ENCODE measurements around the gene EXOC6B.

EXOC6B gene

GRCh38 chr2:72722492-72723070 is 103.3 kb downstream of the EXOC6B start:
- Histone ChIP-seq H3K36me3 (ENCODE audit: control insufficient read depth, insufficient read depth, low read length) (peaks cover 5% of the 10 kb centered on the region), H3K4me3 (ENCODE audit: insufficient read depth, low read depth, low read length, poor library complexity, severe bottlenecking) (no peak overlapping the region), H3K27me3 (replicated peaks; ENCODE audit: control insufficient read depth, insufficient read depth, low read length, poor library complexity, severe bottlenecking) (no peaks in the 10 kb centered on the region), H3K9me3 (ENCODE audit: control insufficient read depth, low read length) (no peaks in the 10 kb centered on the region), H3K27ac (ENCODE audit: insufficient read depth, low read length, poor library complexity, severe bottlenecking) (no peak overlapping the region), H3K4me1 (ENCODE audit: control insufficient read depth, insufficient read depth, low read length, poor library complexity, severe bottlenecking) (no peaks in the 10 kb centered on the region)
- DNase-seq: no peak

- peaks cover 12% of the 10 kb centered on the region for H3K36me3 ChIP-seq (ENCODE audit: control insufficient read depth, insufficient read depth, low read length)
- DNase-seq: no peak
- H3K4me3 ChIP-seq (ENCODE audit: insufficient read depth, low read depth, low read length, poor library complexity, severe bottlenecking): no peak overlapping the region
- no peak overlapping the region for H3K27ac ChIP-seq (ENCODE audit: insufficient read depth, low read length, poor library complexity, severe bottlenecking)
- no peaks in the 10 kb centered on the region for H3K9me3 ChIP-seq (ENCODE audit: control insufficient read depth, low read length)
- no peaks in the 10 kb centered on the region for H3K4me1 ChIP-seq (ENCODE audit: control insufficient read depth, insufficient read depth, low read length, poor library complexity, severe bottlenecking)
- no peaks in the 10 kb centered on the region for H3K27me3 ChIP-seq (replicated peaks; ENCODE audit: control insufficient read depth, insufficient read depth, low read length, poor library complexity, severe bottlenecking)
These were observed 106.4 kb downstream of the EXOC6B start for GRCh38 chr2:72719416-72719815.

- Histone ChIP-seq H3K4me1 (ENCODE audit: control insufficient read depth, insufficient read depth, low read length, poor library complexity, severe bottlenecking) (no peaks in the 10 kb centered on the region), H3K4me3 (ENCODE audit: insufficient read depth, low read depth, low read length, poor library complexity, severe bottlenecking) (no peak overlapping the region), H3K27ac (ENCODE audit: insufficient read depth, low read length, poor library complexity, severe bottlenecking) (no peak overlapping the region), H3K27me3 (replicated peaks; ENCODE audit: control insufficient read depth, insufficient read depth, low read length, poor library complexity, severe bottlenecking) (no peaks in the 10 kb centered on the region), H3K9me3 (ENCODE audit: control insufficient read depth, low read length) (no peaks in the 10 kb centered on the region), H3K36me3 (ENCODE audit: control insufficient read depth, insufficient read depth, low read length) (peaks cover 12% of the 10 kb centered on the region)
- DNase-seq: no peak
These were observed 107.0 kb downstream of the EXOC6B start for GRCh38 chr2:72718876-72719275.

GRCh38 chr2:72716601-72717000 is 109.2 kb downstream of the EXOC6B start:
- DNase-seq: no peak
- Histone ChIP-seq H3K27ac (ENCODE audit: insufficient read depth, low read length, poor library complexity, severe bottlenecking) (no peak overlapping the region), H3K4me1 (ENCODE audit: control insufficient read depth, insufficient read depth, low read length, poor library complexity, severe bottlenecking) (no peaks in the 10 kb centered on the region), H3K4me3 (ENCODE audit: insufficient read depth, low read depth, low read length, poor library complexity, severe bottlenecking) (no peak overlapping the region), H3K27me3 (replicated peaks; ENCODE audit: control insufficient read depth, insufficient read depth, low read length, poor library complexity, severe bottlenecking) (no peaks in the 10 kb centered on the region), H3K36me3 (ENCODE audit: control insufficient read depth, insufficient read depth, low read length) (peaks cover 12% of the 10 kb centered on the region), H3K9me3 (ENCODE audit: control insufficient read depth, low read length) (no peaks in the 10 kb centered on the region)

- Histone ChIP-seq H3K36me3 (ENCODE audit: control insufficient read depth, insufficient read depth, low read length) (peaks cover 12% of the 10 kb centered on the region), H3K4me1 (ENCODE audit: control insufficient read depth, insufficient read depth, low read length, poor library complexity, severe bottlenecking) (no peaks in the 10 kb centered on the region), H3K9me3 (ENCODE audit: control insufficient read depth, low read length) (no peaks in the 10 kb centered on the region), H3K27me3 (replicated peaks; ENCODE audit: control insufficient read depth, insufficient read depth, low read length, poor library complexity, severe bottlenecking) (no peaks in the 10 kb centered on the region), H3K4me3 (ENCODE audit: insufficient read depth, low read depth, low read length, poor library complexity, severe bottlenecking) (no peak overlapping the region), H3K27ac (ENCODE audit: insufficient read depth, low read length, poor library complexity, severe bottlenecking) (no peak overlapping the region)
- no peak for DNase-seq
These were observed 112.0 kb downstream of the EXOC6B start for GRCh38 chr2:72713857-72714256.

- Histone ChIP-seq H3K27ac (ENCODE audit: insufficient read depth, low read length, poor library complexity, severe bottlenecking) (no peak overlapping the region), H3K4me1 (ENCODE audit: control insufficient read depth, insufficient read depth, low read length, poor library complexity, severe bottlenecking) (no peaks in the 10 kb centered on the region), H3K36me3 (ENCODE audit: control insufficient read depth, insufficient read depth, low read length) (peaks cover 11% of the 10 kb centered on the region), H3K9me3 (ENCODE audit: control insufficient read depth, low read length) (no peaks in the 10 kb centered on the region), H3K4me3 (ENCODE audit: insufficient read depth, low read depth, low read length, poor library complexity, severe bottlenecking) (no peak overlapping the region), H3K27me3 (replicated peaks; ENCODE audit: control insufficient read depth, insufficient read depth, low read length, poor library complexity, severe bottlenecking) (no peaks in the 10 kb centered on the region)
- DNase-seq: no peak
These were observed 112.9 kb downstream of the EXOC6B start for GRCh38 chr2:72712977-72713376.

GRCh38 chr2:72712304-72712703 is 113.5 kb downstream of the EXOC6B start:
- no peaks in the 10 kb centered on the region for H3K4me1 ChIP-seq (ENCODE audit: control insufficient read depth, insufficient read depth, low read length, poor library complexity, severe bottlenecking)
- H3K36me3 ChIP-seq (ENCODE audit: control insufficient read depth, insufficient read depth, low read length): peaks cover 5% of the 10 kb centered on the region
- no peak overlapping the region for H3K4me3 ChIP-seq (ENCODE audit: insufficient read depth, low read depth, low read length, poor library complexity, severe bottlenecking)
- no peaks in the 10 kb centered on the region for H3K27me3 ChIP-seq (replicated peaks; ENCODE audit: control insufficient read depth, insufficient read depth, low read length, poor library complexity, severe bottlenecking)
- no peaks in the 10 kb centered on the region for H3K9me3 ChIP-seq (ENCODE audit: control insufficient read depth, low read length)
- no peak for DNase-seq
- no peak overlapping the region for H3K27ac ChIP-seq (ENCODE audit: insufficient read depth, low read length, poor library complexity, severe bottlenecking)

- H3K27me3 ChIP-seq (replicated peaks; ENCODE audit: control insufficient read depth, insufficient read depth, low read length, poor library complexity, severe bottlenecking): no peaks in the 10 kb centered on the region
- no peak overlapping the region for H3K4me3 ChIP-seq (ENCODE audit: insufficient read depth, low read depth, low read length, poor library complexity, severe bottlenecking)
- DNase-seq: no peak
- H3K4me1 ChIP-seq (ENCODE audit: control insufficient read depth, insufficient read depth, low read length, poor library complexity, severe bottlenecking): no peaks in the 10 kb centered on the region
- H3K9me3 ChIP-seq (ENCODE audit: control insufficient read depth, low read length): no peaks in the 10 kb centered on the region
- H3K36me3 ChIP-seq (ENCODE audit: control insufficient read depth, insufficient read depth, low read length): no peaks in the 10 kb centered on the region
- H3K27ac ChIP-seq (ENCODE audit: insufficient read depth, low read length, poor library complexity, severe bottlenecking): no peak overlapping the region
These were observed 115.2 kb downstream of the EXOC6B start for GRCh38 chr2:72710418-72711152.

GRCh38 chr2:72708236-72708635 is 117.6 kb downstream of the EXOC6B start:
- no peak for DNase-seq
- no peaks in the 10 kb centered on the region for H3K36me3 ChIP-seq (ENCODE audit: control insufficient read depth, insufficient read depth, low read length)
- no peaks in the 10 kb centered on the region for H3K9me3 ChIP-seq (ENCODE audit: control insufficient read depth, low read length)
- no peak overlapping the region for H3K4me3 ChIP-seq (ENCODE audit: insufficient read depth, low read depth, low read length, poor library complexity, severe bottlenecking)
- no peak overlapping the region for H3K27ac ChIP-seq (ENCODE audit: insufficient read depth, low read length, poor library complexity, severe bottlenecking)
- no peaks in the 10 kb centered on the region for H3K4me1 ChIP-seq (ENCODE audit: control insufficient read depth, insufficient read depth, low read length, poor library complexity, severe bottlenecking)
- H3K27me3 ChIP-seq (replicated peaks; ENCODE audit: control insufficient read depth, insufficient read depth, low read length, poor library complexity, severe bottlenecking): no peaks in the 10 kb centered on the region

- Histone ChIP-seq H3K27ac (ENCODE audit: insufficient read depth, low read length, poor library complexity, severe bottlenecking) (no peak overlapping the region), H3K9me3 (ENCODE audit: control insufficient read depth, low read length) (no peaks in the 10 kb centered on the region), H3K36me3 (ENCODE audit: control insufficient read depth, insufficient read depth, low read length) (no peaks in the 10 kb centered on the region), H3K27me3 (replicated peaks; ENCODE audit: control insufficient read depth, insufficient read depth, low read length, poor library complexity, severe bottlenecking) (no peaks in the 10 kb centered on the region), H3K4me1 (ENCODE audit: control insufficient read depth, insufficient read depth, low read length, poor library complexity, severe bottlenecking) (no peaks in the 10 kb centered on the region), H3K4me3 (ENCODE audit: insufficient read depth, low read depth, low read length, poor library complexity, severe bottlenecking) (no peak overlapping the region)
- DNase-seq: no peak
These were observed 127.5 kb downstream of the EXOC6B start for GRCh38 chr2:72698300-72698699.

Measured in effector memory CD4-positive, alpha-beta T cell (primary cell).